Esophagus squamous epithelium (tissue), 5 donors: ENCODE measurements around the gene RETREG1. TPM values are rescaled to one million over a fixed set of nuclear protein-coding genes. Genes with fewer than 3 reads are reported as not detected.

Source experiments
- DNase-seq: peaks from one replicate; lab custom pipeline; 2025; lab: John Stamatoyannopoulos, UW
- H3K27ac ChIP-seq, 4 donors: fragments of 200-600 bp; sonication (generic); one replicate each; pipeline ENCODE4 v1.5.1; 2016 to 2019; ENCODE audit warnings: mild to moderate bottlenecking in 1 of 4
- H3K27me3 ChIP-seq, 4 donors: fragments of 200-600 bp; sonication (generic); 1 replicate in 3 of 4; 2 replicates in 1 of 4; pipeline versions ENCODE4 v1.5.1 to v1.6.0; 2017 to 2021; ENCODE audit warnings: antibody characterized with exemption in 1 of 4
- H3K36me3 ChIP-seq, 3 donors: fragments of 200-600 bp; sonication (generic); one replicate each; pipeline ENCODE4 v1.5.1; 2016 to 2019
- H3K4me1 ChIP-seq, 3 donors: fragments of 200-600 bp; sonication (generic); one replicate each; pipeline ENCODE4 v1.5.1; 2017 to 2019
- H3K4me3 ChIP-seq, 4 donors: fragments of 200-600 bp; sonication (generic); 1 replicate in 3 of 4; 2 replicates in 1 of 4; pipeline ENCODE4 v1.5.1; 2016 to 2019; ENCODE audit warnings: mild to moderate bottlenecking in 2 of 4, moderate library complexity in 1 of 4
- H3K9me3 ChIP-seq, 3 donors: fragments of 200-600 bp; sonication (generic); one replicate each; pipeline ENCODE4 v1.5.1; 2016 to 2019
- CTCF ChIP-seq, 6 experiments: fragments of 450-650 bp in 4 of 6; fragments of 200-600 bp in 2 of 6; sonication (generic) in 2 of 6; IDR thresholded peaks; one replicate each; pipeline ENCODE4 v1.5.1; 2016 to 2019; ENCODE audit warnings: antibody characterized with exemption in 6 of 6, mild to moderate bottlenecking in 4 of 6, moderate library complexity in 4 of 6
- POLR2A ChIP-seq, 4 donors: fragments of 450-650 bp; IDR thresholded peaks; one replicate each; pipeline ENCODE4 v1.6.1; 2017; ENCODE audit warnings: antibody characterized with exemption in 4 of 4, mild to moderate bottlenecking in 4 of 4, moderate library complexity in 3 of 4
- WGBS, 2 donors: methylation state at CpG; one replicate each; pipeline ENCODE4 v1.1.5; 2018; 5-methylcytosine and 5-hydroxymethylcytosine counted together
- intact Hi-C: fragments of 100-400 bp; cut with DNase I; formaldehyde crosslinking; loops from one replicate; pipeline ENCODE4 v1.15.0; 2022
- total RNA-seq, 4 donors: library from RNA; depleted of rRNA; stranded (reverse); fragments of >200 nt; gene quantifications; one replicate each; pipeline ENCODE4 v1.1.0, GENCODE V29; 2016
- donor health status: DM: yes; HTN: yes; CAD: no.

Gene RETREG1
- total RNA-seq, 4 donors from 2014 or later: 0.68 to 6.1 (median 3.9) TPM

DNA sequence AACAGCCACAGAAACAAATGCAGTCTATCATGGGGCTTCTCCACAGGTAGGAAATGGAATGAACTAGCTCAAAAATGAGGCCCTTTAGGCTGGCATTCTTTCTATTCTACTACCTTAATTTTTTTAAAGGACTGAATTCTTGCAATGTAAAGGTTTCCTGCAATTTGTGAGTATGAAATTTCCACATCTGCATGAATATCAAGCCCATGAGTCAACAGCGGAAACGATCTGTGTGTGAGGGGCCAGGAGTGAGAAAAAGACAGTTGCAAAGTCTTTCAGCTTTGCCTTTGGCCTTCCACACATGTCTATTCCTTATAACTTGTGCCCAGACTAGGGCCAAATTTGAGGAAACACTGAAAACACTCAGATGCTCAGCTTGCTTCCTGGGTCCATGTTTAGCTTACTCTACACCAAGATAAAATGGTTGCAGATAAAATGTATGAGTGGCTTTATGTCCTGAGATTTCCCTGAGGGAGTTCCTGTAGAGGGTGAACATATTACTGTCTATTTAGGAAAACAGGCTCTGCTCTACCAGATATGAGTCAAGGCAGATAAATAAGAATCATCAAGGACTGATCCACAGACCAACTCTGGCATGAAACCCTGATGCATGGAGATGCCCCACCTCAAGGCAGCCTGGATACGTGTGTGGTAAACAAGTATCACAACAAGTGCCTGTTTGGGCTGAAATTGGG is 46.5 kb downstream of the RETREG1 start:
- H3K4me3 ChIP-seq: no peak overlapping the region
- H3K27ac ChIP-seq: no peak overlapping the region
- peaks cover 0 to 11% (median 0%) of the 10 kb centered on the region in 3 donors for H3K4me1 ChIP-seq
- intact Hi-C loops: no loop called here
- no peak for TF ChIP-seq CTCF (IDR thresholded peaks at IDR 0.05)
- no peak for TF ChIP-seq POLR2A (IDR thresholded peaks at IDR 0.05)
- no peaks in the 10 kb centered on the region for H3K9me3 ChIP-seq
- no peaks in the 10 kb centered on the region for H3K36me3 ChIP-seq
- 63 to 81% methylated on average over 3 of the region's 3 CpGs for WGBS, 2 donors
- no peaks in the 10 kb centered on the region for H3K27me3 ChIP-seq
- DNase-seq: no peak

DNA sequence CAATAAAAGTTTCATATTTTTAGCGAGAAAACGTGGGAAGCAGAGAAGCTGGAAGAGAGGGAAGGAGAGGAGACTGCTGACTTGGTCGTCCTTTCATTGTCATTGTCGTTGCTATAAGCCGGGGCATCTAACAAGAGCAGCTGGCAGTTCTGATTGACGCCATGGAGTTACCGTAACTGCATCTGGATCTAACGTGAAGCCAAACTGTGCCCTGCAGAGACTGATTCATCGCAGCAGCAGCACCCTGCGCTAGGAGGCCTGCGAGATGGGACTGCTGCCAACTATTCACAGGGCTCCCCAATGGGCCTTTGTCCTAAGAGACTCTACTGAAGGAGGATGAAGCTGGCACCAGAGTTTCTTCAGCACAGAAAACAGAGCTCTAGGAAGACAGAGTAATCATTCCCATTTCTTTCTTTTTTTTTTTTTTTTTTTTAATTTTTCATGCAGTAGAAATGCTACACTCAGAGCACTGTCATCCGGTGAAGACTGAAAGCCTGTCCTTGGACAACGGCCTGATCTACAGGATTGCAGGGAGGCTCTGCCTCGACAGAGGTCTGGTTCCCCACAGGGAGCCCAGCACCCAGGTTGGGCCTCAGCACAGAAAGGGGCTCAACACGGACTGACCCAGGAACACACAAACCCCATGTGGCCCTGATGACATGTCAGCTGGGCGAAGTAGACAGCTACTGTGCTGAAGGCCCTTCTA is 47.8 kb downstream of the RETREG1 start:
- Histone ChIP-seq H3K4me1 (no peaks in the 10 kb centered on the region), H3K27ac (no peak overlapping the region), H3K9me3 (no peaks in the 10 kb centered on the region), H3K36me3 (no peaks in the 10 kb centered on the region), H3K4me3 (no peak overlapping the region), H3K27me3 (no peaks in the 10 kb centered on the region)
- 55 to 67% methylated on average over 12 to 14 of the region's 16 CpGs for WGBS, 2 donors
- no peak for DNase-seq
- intact Hi-C loops: no loop called here
- no peak for TF ChIP-seq CTCF (IDR thresholded peaks at IDR 0.05)
- no peak for TF ChIP-seq POLR2A (IDR thresholded peaks at IDR 0.05)

DNA sequence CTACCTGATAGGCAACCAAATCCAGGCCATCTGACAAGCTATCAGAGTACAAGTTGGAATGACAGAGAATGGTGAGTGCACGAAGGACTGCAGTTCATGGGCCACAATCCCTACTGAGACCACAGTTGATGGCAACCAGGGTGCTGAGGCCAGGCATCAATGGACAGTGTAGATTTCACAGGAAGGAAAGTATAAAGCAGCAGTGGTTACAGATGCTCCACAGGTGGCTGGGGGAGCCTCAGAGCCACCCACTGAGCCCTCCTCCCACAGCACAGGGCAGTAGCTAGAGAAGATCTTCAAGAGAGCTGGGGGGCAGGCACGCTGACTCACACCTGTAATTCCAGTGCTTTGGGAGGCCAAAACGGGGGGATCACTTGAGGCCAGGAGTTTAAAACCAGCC is 49.4 kb downstream of the RETREG1 start:
- H3K9me3 ChIP-seq: no peaks in the 10 kb centered on the region
- no peak overlapping the region for H3K27ac ChIP-seq
- intact Hi-C loops: no loop called here
- no peak for DNase-seq
- no peak overlapping the region for H3K4me3 ChIP-seq
- WGBS, 2 donors: 84 to 86% methylated on average over 3 of the region's 3 CpGs
- H3K27me3 ChIP-seq: no peaks in the 10 kb centered on the region
- no peaks in the 10 kb centered on the region for H3K36me3 ChIP-seq
- no peak for TF ChIP-seq CTCF (IDR thresholded peaks at IDR 0.05)
- no peak for TF ChIP-seq POLR2A (IDR thresholded peaks at IDR 0.05)
- no peaks in the 10 kb centered on the region for H3K4me1 ChIP-seq

DNA sequence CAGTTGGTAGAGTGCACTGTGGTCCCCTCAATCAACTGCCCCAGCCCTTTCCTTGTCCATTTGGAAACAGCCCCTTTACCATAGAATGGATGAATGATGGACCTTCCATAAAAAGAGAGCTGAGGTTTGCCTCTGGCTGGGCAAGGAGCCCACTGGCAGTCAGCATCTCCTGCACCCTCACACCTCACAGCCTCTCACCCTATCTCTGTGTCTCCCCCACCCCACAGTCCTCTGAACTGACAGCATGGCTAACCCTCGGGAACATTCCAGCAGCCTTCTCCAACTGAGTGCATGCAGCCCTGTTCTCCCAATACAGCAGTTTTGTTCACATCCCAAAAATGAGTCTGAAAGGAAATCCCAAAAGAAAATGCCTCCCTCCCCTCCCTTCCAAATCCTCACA is 51.7 kb downstream of the RETREG1 start:
- WGBS, 2 donors: 83 to 100% methylated on average over 1 of the region's 1 CpG
- intact Hi-C loops: no loop called here
- Histone ChIP-seq H3K27ac (no peak overlapping the region), H3K4me3 (no peak overlapping the region), H3K4me1 (no peaks in the 10 kb centered on the region), H3K9me3 (no peaks in the 10 kb centered on the region), H3K27me3 (no peaks in the 10 kb centered on the region), H3K36me3 (no peaks in the 10 kb centered on the region)
- TF ChIP-seq CTCF (IDR thresholded peaks at IDR 0.05) (no peak), POLR2A (IDR thresholded peaks at IDR 0.05) (no peak)
- no peak for DNase-seq

DNA sequence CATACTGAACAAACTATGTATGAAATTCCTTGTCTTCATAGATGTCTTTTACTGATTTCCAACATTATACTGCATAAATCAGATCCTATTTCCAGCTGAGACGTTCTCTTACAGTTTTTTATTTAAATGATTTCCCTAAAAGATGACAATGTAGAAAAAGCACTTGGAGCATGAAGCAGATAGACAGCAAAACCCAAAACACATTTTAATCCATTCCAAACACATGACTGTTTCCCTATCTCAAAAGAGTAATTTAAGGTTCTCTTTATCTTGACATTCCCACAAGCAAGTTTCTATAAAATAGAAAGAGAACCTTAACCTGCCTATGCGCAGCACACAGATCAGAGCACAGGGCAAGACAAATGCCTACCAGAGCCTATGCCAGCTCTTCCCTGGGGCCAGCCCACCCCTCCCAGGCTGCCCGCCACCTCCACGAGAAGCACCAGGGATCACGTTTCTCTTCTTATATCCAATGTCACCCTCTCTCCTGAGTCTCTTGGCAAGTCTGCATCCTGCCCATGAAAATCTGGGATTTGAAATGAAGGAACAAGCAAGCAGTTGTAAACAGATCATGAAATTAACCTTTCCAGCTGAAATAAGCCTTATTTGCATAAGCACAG is 52.4 kb downstream of the RETREG1 start:
- Histone ChIP-seq H3K36me3 (no peaks in the 10 kb centered on the region), H3K27ac (no peak overlapping the region), H3K9me3 (no peaks in the 10 kb centered on the region), H3K27me3 (no peaks in the 10 kb centered on the region), H3K4me1 (no peaks in the 10 kb centered on the region), H3K4me3 (no peak overlapping the region)
- no peak for DNase-seq
- no peak for TF ChIP-seq POLR2A (IDR thresholded peaks at IDR 0.05)
- TF ChIP-seq CTCF (IDR thresholded peaks at IDR 0.05): no peak
- intact Hi-C loops: no loop called here
- 71 to 96% methylated on average over 4 to 5 of the region's 5 CpGs for WGBS, 2 donors
